Fibroblast of the aortic adventitia (primary cell): ENCODE data around the gene NECAB3. TPM values are rescaled to one million over a fixed set of nuclear protein-coding genes. Genes with fewer than 3 reads are reported as not detected.
"Not testable (repeated sequence)": the region's sequence is repeated elsewhere in the genome, so short reads cannot be mapped to it uniquely, and the experiment has no call there.

Source experiments
- DNase-seq: peaks from one replicate; pipeline ENCODE4 v3.0.0-alpha.2; 2010; ENCODE audit warnings: low read depth
- H3K4me3 ChIP-seq: 2 replicates; pipeline ENCODE4 v1.5.1; 2011; ENCODE audit warnings: low read depth, mild to moderate bottlenecking, control low read depth, low read length, moderate library complexity
- CTCF ChIP-seq: IDR thresholded peaks from 2 replicates; pipeline ENCODE4 v1.5.1; 2011; ENCODE audit warnings: mild to moderate bottlenecking, low read length, control low read depth, inconsistent platforms; ENCODE audit not compliant: insufficient read depth
- total RNA-seq: library from RNA; depleted of rRNA; stranded (reverse); fragments of >200 nt; gene quantifications from 2 replicates; pipeline ENCODE4 v1.2.3, GENCODE V29; 2012; ENCODE audit warnings: low replicate concordance

Gene NECAB3
- total RNA-seq, 1 donor: 17.6 TPM

DNA sequence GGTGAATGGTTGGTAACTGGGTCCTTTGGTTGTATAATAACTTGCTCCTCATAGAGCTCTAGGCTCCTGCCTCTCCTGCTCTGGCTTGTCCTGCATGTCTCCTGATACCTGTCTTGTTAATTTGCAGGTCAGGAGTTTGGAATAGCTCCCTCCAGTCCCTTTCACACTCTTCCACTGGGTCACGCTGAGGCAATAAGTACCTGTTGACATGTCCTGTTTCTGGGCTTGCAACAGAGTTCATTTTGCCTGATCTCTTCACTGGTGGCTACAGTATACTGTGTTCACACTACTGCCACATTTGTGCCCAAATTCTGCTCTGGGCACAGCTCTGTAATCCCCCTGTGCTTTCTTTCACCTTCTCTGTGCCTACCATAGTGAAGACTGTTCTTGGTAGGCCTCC lies 37.5 kb downstream of the NECAB3 start:
- no peak for TF ChIP-seq CTCF

DNA sequence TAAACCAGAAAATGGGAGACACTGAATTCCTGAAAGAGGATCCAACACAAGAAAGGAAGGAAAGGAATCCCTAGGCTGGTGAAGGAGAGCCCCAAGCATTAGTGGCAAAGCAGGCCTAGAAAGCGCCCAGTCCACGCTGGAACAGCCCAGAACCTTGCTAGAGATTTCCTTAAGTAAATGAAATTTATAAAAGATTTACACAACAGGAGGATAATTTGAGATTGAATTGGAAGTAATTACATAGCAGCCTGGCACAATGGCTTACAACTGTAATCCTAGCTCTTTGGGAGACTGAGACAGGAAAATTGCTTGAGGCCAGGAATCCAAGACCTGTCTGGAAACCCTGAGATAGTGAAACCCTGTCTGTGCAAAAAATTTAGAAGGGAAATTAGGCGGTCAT lies 38.9 kb downstream of the NECAB3 start:
- no peak for DNase-seq
- no peak for TF ChIP-seq CTCF
- H3K4me3 ChIP-seq: no peak overlapping the region

More for the DNA sequence above, 37.5 kb downstream of the NECAB3 start:
- DNase-seq: no peak
- H3K4me3 ChIP-seq: no peak overlapping the region

DNA sequence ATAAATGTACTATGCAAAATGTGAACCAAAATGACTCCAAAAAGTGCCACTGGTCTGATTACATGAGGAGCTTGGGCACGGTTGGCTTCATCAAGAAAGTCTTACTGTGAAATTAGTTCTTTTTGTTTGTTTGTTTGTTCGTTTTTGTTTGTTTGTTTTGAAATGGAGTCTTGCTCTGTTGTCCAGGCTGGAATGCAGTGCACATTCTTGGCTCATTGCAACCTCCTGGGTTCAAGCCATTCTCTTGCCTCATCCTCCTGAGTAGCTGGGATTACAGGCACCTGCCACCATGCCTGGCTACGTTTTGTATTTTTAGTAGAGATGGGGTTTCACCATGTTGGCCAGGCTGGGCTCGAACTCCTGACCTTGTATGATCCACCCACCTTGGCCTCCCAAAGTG lies 42.3 kb downstream of the NECAB3 start:
- H3K4me3 ChIP-seq, DNase-seq: not testable (repeated sequence)

- TF ChIP-seq CTCF: no peak
- no peak for DNase-seq
- H3K4me3 ChIP-seq: no peak overlapping the region
These were observed 43.7 kb downstream of the NECAB3 start for GRCh38 chr20:33630507-33630906.

DNA sequence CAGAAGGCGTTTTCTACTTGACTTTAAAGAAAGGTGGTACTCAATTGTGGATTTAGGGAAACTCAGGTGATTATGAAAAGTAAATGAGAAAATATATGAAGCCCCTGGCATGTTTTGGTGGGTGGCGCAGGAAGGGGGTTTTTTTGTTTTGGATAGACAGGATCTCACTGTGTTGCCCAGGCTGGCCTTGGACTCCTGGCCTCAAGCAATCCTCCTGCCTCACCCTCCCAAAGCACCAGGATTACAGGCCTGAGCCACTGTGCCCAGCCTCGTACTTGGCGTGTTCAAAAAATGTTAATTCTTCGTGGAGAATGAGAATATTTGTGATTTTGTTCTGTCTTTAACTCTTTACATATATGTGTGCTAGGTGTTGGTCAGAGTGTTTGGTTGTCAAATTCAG lies 44.2 kb downstream of the NECAB3 start:
- no peak for DNase-seq
- H3K4me3 ChIP-seq: no peak overlapping the region
- TF ChIP-seq CTCF: no peak

- no peak for DNase-seq
- no peak for TF ChIP-seq CTCF
- no peak overlapping the region for H3K4me3 ChIP-seq
These were observed 44.7 kb downstream of the NECAB3 start for GRCh38 chr20:33629533-33629932.

DNA sequence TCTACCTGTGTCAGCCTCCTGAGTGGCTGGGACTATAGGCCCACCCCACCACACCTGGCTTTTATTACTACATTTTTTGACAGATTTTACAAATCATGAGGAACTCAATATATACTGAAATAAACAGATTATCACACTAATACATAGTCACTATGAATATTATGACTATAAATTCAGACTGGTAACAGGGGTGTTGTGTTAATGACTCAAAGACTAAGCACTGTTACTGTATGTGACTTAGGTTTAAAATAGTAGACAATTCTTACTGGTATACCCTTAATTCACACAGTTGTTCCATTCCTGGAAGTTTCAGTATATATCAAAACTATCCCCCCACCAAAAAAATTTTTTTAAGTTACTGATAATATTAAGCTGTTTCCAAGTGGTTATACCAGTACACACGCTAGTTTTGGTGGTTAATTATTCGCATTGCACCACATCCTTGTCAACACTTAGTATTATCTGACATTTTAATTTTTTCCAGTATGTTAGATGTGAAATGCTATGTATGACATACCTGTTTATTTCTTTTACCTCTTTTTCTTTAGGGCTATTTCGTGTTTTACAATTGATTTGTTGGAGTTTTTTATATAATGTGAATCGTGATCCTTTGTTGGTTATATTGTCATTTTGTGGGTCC lies 46.5 kb downstream of the NECAB3 start:
- no peak for DNase-seq
- no peak overlapping the region for H3K4me3 ChIP-seq
- TF ChIP-seq CTCF: no peak
